Measurements from ENCODE around the gene FKBP5. TPM values are rescaled to one million over a fixed set of nuclear protein-coding genes. Genes with fewer than 3 reads are reported as not detected.

FKBP5 gene
- total RNA-seq, 1 experiment from 2014 or later, result 12.4 TPM

DNA sequence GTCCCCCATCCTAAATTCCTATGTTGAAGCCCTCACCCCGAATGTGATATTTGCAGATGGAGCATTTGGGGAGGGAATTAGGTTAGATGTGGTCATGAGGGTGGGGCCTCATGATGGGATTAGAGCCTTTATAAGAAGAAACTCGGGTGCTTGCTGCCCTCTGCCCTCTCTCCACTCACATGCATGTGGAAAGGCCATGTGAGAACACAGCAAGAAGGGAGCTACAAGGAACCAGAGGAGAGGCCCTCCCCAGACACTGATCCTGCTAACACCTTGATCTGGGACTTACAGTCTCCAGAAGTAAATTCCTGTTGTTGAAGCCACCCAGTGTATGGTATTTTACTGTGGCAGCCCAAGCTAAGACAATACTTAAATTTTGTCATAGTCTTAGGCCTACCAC, 106.4 kb downstream of the FKBP5 start:
- no peaks in the 10 kb centered on the region for H3K27me3 ChIP-seq (ENCODE audit: low read length)
- no peak for TF ChIP-seq EZH2phosphoT487 (IDR thresholded peaks at IDR 0.05; ENCODE audit: borderline replicate concordance, low read length)
- no peak for TF ChIP-seq EZH2 (IDR thresholded peaks at IDR 0.05; ENCODE audit: low read length, unreplicated experiment)
- TF ChIP-seq, protein P1, sequence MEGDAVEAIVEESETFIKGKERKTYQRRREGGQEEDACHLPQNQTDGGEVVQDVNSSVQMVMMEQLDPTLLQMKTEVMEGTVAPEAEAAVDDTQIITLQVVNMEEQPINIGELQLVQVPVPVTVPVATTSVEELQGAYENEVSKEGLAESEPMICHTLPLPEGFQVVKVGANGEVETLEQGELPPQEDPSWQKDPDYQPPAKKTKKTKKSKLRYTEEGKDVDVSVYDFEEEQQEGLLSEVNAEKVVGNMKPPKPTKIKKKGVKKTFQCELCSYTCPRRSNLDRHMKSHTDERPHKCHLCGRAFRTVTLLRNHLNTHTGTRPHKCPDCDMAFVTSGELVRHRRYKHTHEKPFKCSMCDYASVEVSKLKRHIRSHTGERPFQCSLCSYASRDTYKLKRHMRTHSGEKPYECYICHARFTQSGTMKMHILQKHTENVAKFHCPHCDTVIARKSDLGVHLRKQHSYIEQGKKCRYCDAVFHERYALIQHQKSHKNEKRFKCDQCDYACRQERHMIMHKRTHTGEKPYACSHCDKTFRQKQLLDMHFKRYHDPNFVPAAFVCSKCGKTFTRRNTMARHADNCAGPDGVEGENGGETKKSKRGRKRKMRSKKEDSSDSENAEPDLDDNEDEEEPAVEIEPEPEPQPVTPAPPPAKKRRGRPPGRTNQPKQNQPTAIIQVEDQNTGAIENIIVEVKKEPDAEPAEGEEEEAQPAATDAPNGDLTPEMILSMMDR (conservative IDR thresholded peaks at IDR 0.05; ENCODE audit: low read depth, low read length), result no peak
- no peak for ATAC-seq
- no peaks in the 10 kb centered on the region for H4K20me1 ChIP-seq (ENCODE audit: low read length)
- H3K36me3 ChIP-seq (ENCODE audit: low read depth, low read length), result no peaks in the 10 kb centered on the region; the same call in 1 of the 2 replicates
- H3K9ac ChIP-seq (ENCODE audit: low read length), result no peak overlapping the region
- H3K9me3 ChIP-seq (ENCODE audit: low read length), result no peaks in the 10 kb centered on the region
- no peaks in the 10 kb centered on the region for H3K9me2 ChIP-seq (replicated peaks; ENCODE audit: low read length)
- H3F3A ChIP-seq (ENCODE audit: low read length, unreplicated experiment), result no peaks in the 10 kb centered on the region
- H3K4me2 ChIP-seq (ENCODE audit: low read length), result no peak overlapping the region
- BruUV-seq (replicated peaks), result no TSS peak
- no peaks in the 10 kb centered on the region for H3K79me2 ChIP-seq (ENCODE audit: low read length)
- no peak for DNase-seq
- H2AFZ ChIP-seq (ENCODE audit: low read length), result no peak overlapping the region
- ChIA-PET POLR2A (ENCODE audit: unreplicated experiment) (no interaction called here), CTCF (interaction anchor here (1.5 kb wide), 1 partner anchor 42 kb away, joined by 5 read pairs; no protein-coding TSS in a partner anchor)
- H3K4me3 ChIP-seq (ENCODE audit: low read length), result no peak overlapping the region
- H3K27ac ChIP-seq (ENCODE audit: low read length), result no peak overlapping the region
- no peaks in the 10 kb centered on the region for H3K4me1 ChIP-seq (ENCODE audit: insufficient read depth, low read length)
- intact Hi-C loops (cut with micrococcal nuclease), result loop anchor here (2.0 kb wide), 1 partner anchor 60 kb away; no protein-coding TSS in a partner anchor

DNA sequence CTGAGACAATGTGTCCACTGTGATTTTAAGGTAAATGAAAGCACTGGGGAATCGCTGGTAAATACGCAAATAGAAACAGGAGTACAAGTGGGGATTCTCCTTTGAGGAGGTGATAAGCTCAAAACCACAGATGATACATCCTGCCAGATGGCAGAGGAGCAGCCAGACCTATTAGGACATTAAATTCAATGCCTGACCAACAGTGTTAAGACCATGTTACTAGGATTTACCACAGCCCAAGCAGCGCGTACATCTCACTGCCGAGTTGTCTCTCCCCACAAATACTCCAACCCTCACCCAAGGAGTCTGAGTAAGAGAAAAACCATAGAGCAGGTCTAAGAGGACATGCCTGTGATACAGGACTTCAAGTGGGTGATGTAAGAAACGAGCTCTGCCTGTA, 107.1 kb downstream of the FKBP5 start:
- ATAC-seq, result no peak
- Histone ChIP-seq H3K27ac (ENCODE audit: low read length) (no peak overlapping the region), H3K79me2 (ENCODE audit: low read length) (no peaks in the 10 kb centered on the region), H3K4me3 (ENCODE audit: low read length) (no peak overlapping the region), H3K9me3 (ENCODE audit: low read length) (no peaks in the 10 kb centered on the region), H3K4me1 (ENCODE audit: insufficient read depth, low read length) (no peaks in the 10 kb centered on the region), H2AFZ (ENCODE audit: low read length) (no peak overlapping the region), H3K9ac (ENCODE audit: low read length) (no peak overlapping the region), H3K4me2 (ENCODE audit: low read length) (no peak overlapping the region), H4K20me1 (ENCODE audit: low read length) (no peaks in the 10 kb centered on the region), H3F3A (ENCODE audit: low read length, unreplicated experiment) (no peaks in the 10 kb centered on the region), H3K36me3 (ENCODE audit: low read depth, low read length) (no peaks in the 10 kb centered on the region; the same call in 1 of the 2 replicates), H3K27me3 (ENCODE audit: low read length) (no peaks in the 10 kb centered on the region), H3K9me2 (replicated peaks; ENCODE audit: low read length) (no peaks in the 10 kb centered on the region)
- no peak for DNase-seq
- CTCF ChIA-PET, result interaction anchor here (1.5 kb wide), 1 partner anchor 43 kb away, joined by 5 read pairs; no protein-coding TSS in a partner anchor
- intact Hi-C loops (cut with micrococcal nuclease), result loop anchor here (2.0 kb wide), 1 partner anchor 59 kb away; no protein-coding TSS in a partner anchor
- no peak for TF ChIP-seq EZH2phosphoT487 (IDR thresholded peaks at IDR 0.05; ENCODE audit: borderline replicate concordance, low read length)
- TF ChIP-seq EZH2 (IDR thresholded peaks at IDR 0.05; ENCODE audit: low read length, unreplicated experiment), result no peak
- TF ChIP-seq, protein P1 (conservative IDR thresholded peaks at IDR 0.05; ENCODE audit: low read depth, low read length), result no peak
- POLR2A ChIA-PET (ENCODE audit: unreplicated experiment), result no interaction called here
- no TSS peak for BruUV-seq (replicated peaks)

DNA sequence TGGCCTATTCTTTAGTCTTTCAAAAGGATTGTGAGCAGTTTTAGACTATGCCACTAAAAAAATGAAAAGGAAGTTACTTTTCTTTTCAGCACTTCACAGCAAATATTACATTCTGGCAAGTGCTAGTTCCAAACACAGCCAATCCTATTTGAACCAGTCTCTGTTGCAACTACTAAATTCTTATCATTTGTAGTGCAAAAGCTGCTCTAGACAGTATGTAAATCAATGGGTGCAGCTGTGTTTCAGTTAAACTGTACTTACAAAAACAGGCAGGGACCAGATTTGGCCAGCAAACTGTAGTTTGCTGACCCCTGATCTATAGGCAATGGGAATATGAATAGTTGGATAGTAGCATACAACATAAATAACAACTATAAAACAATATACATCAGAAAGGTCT, 107.9 kb downstream of the FKBP5 start:
- Histone ChIP-seq H3F3A (ENCODE audit: low read length, unreplicated experiment) (no peaks in the 10 kb centered on the region), H3K27ac (ENCODE audit: low read length) (no peak overlapping the region), H3K79me2 (ENCODE audit: low read length) (no peaks in the 10 kb centered on the region), H3K4me1 (ENCODE audit: insufficient read depth, low read length) (no peaks in the 10 kb centered on the region), H3K9me3 (ENCODE audit: low read length) (no peaks in the 10 kb centered on the region), H3K36me3 (ENCODE audit: low read depth, low read length) (no peaks in the 10 kb centered on the region), H3K27me3 (ENCODE audit: low read length) (no peaks in the 10 kb centered on the region), H2AFZ (ENCODE audit: low read length) (no peak overlapping the region), H3K9me2 (replicated peaks; ENCODE audit: low read length) (no peaks in the 10 kb centered on the region), H3K4me3 (ENCODE audit: low read length) (no peak overlapping the region), H3K9ac (ENCODE audit: low read length) (no peak overlapping the region), H3K4me2 (ENCODE audit: low read length) (no peak overlapping the region), H4K20me1 (ENCODE audit: low read length) (no peaks in the 10 kb centered on the region)
- POLR2A ChIA-PET (ENCODE audit: unreplicated experiment), result no interaction called here
- TF ChIP-seq, protein P1 (conservative IDR thresholded peaks at IDR 0.05; ENCODE audit: low read depth, low read length), result no peak
- no peak for TF ChIP-seq EZH2 (IDR thresholded peaks at IDR 0.05; ENCODE audit: low read length, unreplicated experiment)
- no peak for TF ChIP-seq EZH2phosphoT487 (IDR thresholded peaks at IDR 0.05; ENCODE audit: borderline replicate concordance, low read length)
- CTCF ChIA-PET, result no interaction called here
- intact Hi-C loops (cut with micrococcal nuclease), result no loop called here
- no peak for DNase-seq
- no peak for ATAC-seq
- BruUV-seq (replicated peaks), result no TSS peak

Measured in PC-3 (cell line).